NCI-H774 (cell line): Measurements from ENCODE around the gene PLCB1.

ENCODE experiments used
- DNase-seq: peaks from one replicate; lab custom pipeline; 2025; lab: John Stamatoyannopoulos, UW

The PLCB1 gene

GRCh38 chr20:8880085-8880853 lies 748.2 kb downstream of the PLCB1 start:
- no peak for DNase-seq

- DNase-seq, result no peak
Measured at GRCh38 chr20:8891039-8891438, 759.0 kb downstream of the PLCB1 start.

- no peak for DNase-seq
Measured at GRCh38 chr20:8895472-8895871, 763.4 kb downstream of the PLCB1 start.

GRCh38 chr20:8898823-8899222 lies 766.8 kb downstream of the PLCB1 start:
- no peak for DNase-seq

GRCh38 chr20:8901237-8902025 lies 769.4 kb downstream of the PLCB1 start:
- no peak for DNase-seq

GRCh38 chr20:8903655-8904605 lies 771.9 kb downstream of the PLCB1 start:
- DNase-seq, result no peak

GRCh38 chr20:8909596-8909995 lies 777.5 kb downstream of the PLCB1 start:
- no peak for DNase-seq

GRCh38 chr20:8912096-8912495 lies 780.0 kb downstream of the PLCB1 start:
- no peak for DNase-seq

GRCh38 chr20:8912731-8913130 lies 780.7 kb downstream of the PLCB1 start:
- no peak for DNase-seq

- DNase-seq, result no peak
Measured at GRCh38 chr20:8913456-8913855, 781.4 kb downstream of the PLCB1 start.

- no peak for DNase-seq
Measured at GRCh38 chr20:8914421-8914820, 782.4 kb downstream of the PLCB1 start.

GRCh38 chr20:8917084-8917483 lies 785.0 kb downstream of the PLCB1 start:
- DNase-seq, result no peak

GRCh38 chr20:8918145-8918544 lies 786.1 kb downstream of the PLCB1 start:
- DNase-seq, result no peak

GRCh38 chr20:8924539-8924938 lies 792.5 kb downstream of the PLCB1 start:
- no peak for DNase-seq

GRCh38 chr20:8930726-8931125 lies 798.7 kb downstream of the PLCB1 start:
- no peak for DNase-seq

GRCh38 chr20:8932192-8933165 lies 800.4 kb downstream of the PLCB1 start:
- DNase-seq, result no peak

GRCh38 chr20:8933381-8933807 lies 801.3 kb downstream of the PLCB1 start:
- no peak for DNase-seq

GRCh38 chr20:8934362-8934761 lies 802.3 kb downstream of the PLCB1 start:
- DNase-seq, result no peak
